ENCODE results near the gene ATG9A.

ATG9A gene

DNA sequence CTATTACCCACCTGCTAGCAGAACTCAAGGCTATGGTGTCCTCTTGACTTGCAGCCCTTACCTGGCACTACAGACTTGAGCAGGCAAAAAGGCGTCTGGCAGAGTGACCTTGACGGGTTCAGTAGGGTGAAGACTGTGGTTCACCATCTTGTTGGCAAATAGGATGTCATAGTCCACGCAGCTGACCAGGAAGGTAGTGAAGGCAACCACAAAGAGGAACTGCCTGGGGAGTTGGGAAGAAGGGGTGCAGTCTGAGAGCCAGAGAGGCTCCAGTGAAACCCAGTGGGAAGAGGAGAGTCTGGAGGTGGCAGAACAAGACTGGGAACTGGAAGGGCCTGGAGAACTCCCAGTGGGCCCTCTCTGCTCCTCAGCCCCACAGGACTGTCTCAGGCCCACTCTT, 4.1 kb downstream of the ATG9A start:
- Histone ChIP-seq H3K4me3 (ENCODE audit: low read length) (no peak overlapping the region), H2AFZ (ENCODE audit: low read depth, low read length) (no peak overlapping the region), H3K4me1 (ENCODE audit: insufficient read depth, low read length) (peaks cover 14% of the 10 kb centered on the region), H3K9me3 (ENCODE audit: low read length) (no peaks in the 10 kb centered on the region), H3K27me3 (ENCODE audit: insufficient read depth, low read length) (no peaks in the 10 kb centered on the region), H3K36me3 (ENCODE audit: insufficient read depth, low read length) (peaks cover 40% of the 10 kb centered on the region)

GRCh38 chr2:219223831-219224610, 5.4 kb downstream of the ATG9A start:
- Histone ChIP-seq H3K9me3 (ENCODE audit: low read length) (no peaks in the 10 kb centered on the region), H3K36me3 (ENCODE audit: insufficient read depth, low read length) (peaks cover 45% of the 10 kb centered on the region), H2AFZ (ENCODE audit: low read depth, low read length) (no peak overlapping the region), H3K4me1 (ENCODE audit: insufficient read depth, low read length) (peaks cover 18% of the 10 kb centered on the region), H3K27me3 (ENCODE audit: insufficient read depth, low read length) (no peaks in the 10 kb centered on the region), H3K4me3 (ENCODE audit: low read length) (no peak overlapping the region)

DNA sequence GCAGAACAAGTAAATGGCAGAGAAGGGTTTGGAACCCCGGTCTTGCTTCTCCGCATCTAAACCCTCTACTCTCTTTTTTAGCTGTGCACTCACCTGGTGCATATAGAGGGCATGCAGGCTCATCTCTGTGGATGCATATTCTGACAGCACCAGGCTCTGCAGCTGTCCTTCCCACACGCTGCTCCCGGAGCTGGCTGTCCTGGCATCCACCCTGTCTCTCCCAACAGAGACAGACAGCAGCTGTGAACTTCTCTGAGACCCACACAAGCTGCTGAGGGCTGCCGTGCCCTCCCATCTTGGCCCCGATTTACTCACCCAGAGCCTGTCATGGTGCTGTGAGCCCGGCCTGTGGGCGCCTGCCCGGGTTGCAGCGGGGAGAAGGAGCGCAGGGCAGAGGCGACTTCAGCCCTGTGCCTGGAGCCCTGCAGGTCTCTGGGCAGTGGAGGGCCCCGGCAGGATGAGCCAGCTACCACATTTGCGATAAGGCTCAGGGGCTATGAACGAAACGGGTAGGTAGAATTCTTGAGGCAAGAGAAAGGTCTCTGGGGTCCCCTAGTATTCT, 7.4 kb downstream of the ATG9A start:
- Histone ChIP-seq H3K9me3 (ENCODE audit: low read length) (no peaks in the 10 kb centered on the region), H3K4me1 (ENCODE audit: insufficient read depth, low read length) (peaks cover 16% of the 10 kb centered on the region), H3K36me3 (ENCODE audit: insufficient read depth, low read length) (peaks cover 45% of the 10 kb centered on the region), H3K4me3 (ENCODE audit: low read length) (no peak overlapping the region), H3K27me3 (ENCODE audit: insufficient read depth, low read length) (no peaks in the 10 kb centered on the region), H2AFZ (ENCODE audit: low read depth, low read length) (no peak overlapping the region)

GRCh38 chr2:219220652-219221402, 8.6 kb downstream of the ATG9A start:
- Histone ChIP-seq H3K9me3 (ENCODE audit: low read length) (no peaks in the 10 kb centered on the region), H3K27me3 (ENCODE audit: insufficient read depth, low read length) (no peaks in the 10 kb centered on the region), H3K36me3 (ENCODE audit: insufficient read depth, low read length) (peaks cover 43% of the 10 kb centered on the region), H3K4me1 (ENCODE audit: insufficient read depth, low read length) (peaks cover 19% of the 10 kb centered on the region), H2AFZ (ENCODE audit: low read depth, low read length) (no peak overlapping the region), H3K4me3 (ENCODE audit: low read length) (no peak overlapping the region)

- no peaks in the 10 kb centered on the region for H3K27me3 ChIP-seq (ENCODE audit: insufficient read depth, low read length)
- peaks cover 42% of the 10 kb centered on the region for H3K36me3 ChIP-seq (ENCODE audit: insufficient read depth, low read length)
- H3K4me1 ChIP-seq (ENCODE audit: insufficient read depth, low read length), result peaks cover 19% of the 10 kb centered on the region
- no peak overlapping the region for H2AFZ ChIP-seq (ENCODE audit: low read depth, low read length)
- H3K9me3 ChIP-seq (ENCODE audit: low read length), result no peaks in the 10 kb centered on the region
- no peak overlapping the region for H3K4me3 ChIP-seq (ENCODE audit: low read length)
Measured at GRCh38 chr2:219219784-219220532, 9.5 kb downstream of the ATG9A start.

DNA sequence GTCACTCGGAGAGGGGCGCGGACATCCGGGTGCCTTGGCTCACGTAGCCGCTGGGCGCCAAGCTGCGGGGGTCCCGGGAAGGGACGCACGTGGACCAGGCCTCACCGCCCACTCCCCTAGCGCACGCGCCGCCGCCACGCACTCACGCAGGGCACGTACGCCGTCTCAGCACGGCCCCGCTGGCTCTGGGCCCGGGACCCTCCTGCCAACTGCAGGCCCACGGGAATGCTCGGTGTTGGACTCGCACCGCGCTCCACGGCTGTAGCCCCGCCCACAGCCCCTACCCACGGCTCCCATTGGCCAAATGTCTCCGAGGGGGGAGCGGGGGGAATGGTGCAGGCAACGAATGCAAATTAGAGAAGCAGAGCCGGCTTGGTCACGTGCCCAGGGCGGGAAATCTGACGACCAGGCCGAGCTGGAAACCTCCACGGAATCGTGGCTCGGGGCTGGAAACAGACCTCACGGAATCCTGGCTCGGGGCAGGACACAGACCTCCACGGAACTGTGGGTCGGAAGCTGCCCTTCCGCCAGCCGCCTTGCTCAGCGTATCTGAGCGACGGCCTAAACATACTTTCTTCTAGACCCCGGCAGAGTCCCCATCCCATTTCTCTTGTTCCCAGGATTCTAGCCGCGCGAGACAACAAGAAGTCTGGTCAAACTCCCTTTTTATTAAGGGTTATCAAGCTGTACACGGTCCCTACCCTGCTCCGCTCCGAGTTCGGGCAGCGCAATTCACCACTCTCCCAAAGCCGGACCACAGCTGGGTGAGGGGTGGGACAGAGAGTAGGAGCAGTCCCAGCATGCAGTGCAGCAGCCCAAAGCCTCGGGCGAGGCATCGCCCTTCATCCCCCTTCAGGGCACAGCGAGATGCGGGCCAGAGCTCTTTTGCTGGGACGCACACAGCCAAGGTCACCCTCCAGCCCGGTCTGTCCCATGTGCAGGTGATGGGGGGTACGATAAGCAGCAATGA, 10.4 kb downstream of the ATG9A start, which contains the start of gene ABCB6:
TSS of gene ABCB6 (minus strand) at position 227 of the 970 bp plus-strand sequence. CDS start 285 bp downstream, outside the sequence.
- Histone ChIP-seq H3K36me3 (ENCODE audit: insufficient read depth, low read length) (peaks cover 42% of the 10 kb centered on the region), H3K4me3 (ENCODE audit: low read length) (peak within 1 kb of the TSS; percentile 55), H2AFZ (ENCODE audit: low read depth, low read length) (peak within 1 kb of the TSS; percentile 30), H3K9me3 (ENCODE audit: low read length) (no peaks in the 10 kb centered on the region), H3K4me1 (ENCODE audit: insufficient read depth, low read length) (peaks cover 19% of the 10 kb centered on the region), H3K27me3 (ENCODE audit: insufficient read depth, low read length) (no peaks in the 10 kb centered on the region)

GRCh38 chr2:219218217-219218731, 11.2 kb downstream of the ATG9A start:
- peak overlapping the region; percentile 30 for H2AFZ ChIP-seq (ENCODE audit: low read depth, low read length)
- peaks cover 41% of the 10 kb centered on the region for H3K36me3 ChIP-seq (ENCODE audit: insufficient read depth, low read length)
- H3K4me3 ChIP-seq (ENCODE audit: low read length), result peak overlapping the region; percentile 55
- no peaks in the 10 kb centered on the region for H3K27me3 ChIP-seq (ENCODE audit: insufficient read depth, low read length)
- H3K4me1 ChIP-seq (ENCODE audit: insufficient read depth, low read length), result peaks cover 19% of the 10 kb centered on the region
- no peaks in the 10 kb centered on the region for H3K9me3 ChIP-seq (ENCODE audit: low read length)

DNA sequence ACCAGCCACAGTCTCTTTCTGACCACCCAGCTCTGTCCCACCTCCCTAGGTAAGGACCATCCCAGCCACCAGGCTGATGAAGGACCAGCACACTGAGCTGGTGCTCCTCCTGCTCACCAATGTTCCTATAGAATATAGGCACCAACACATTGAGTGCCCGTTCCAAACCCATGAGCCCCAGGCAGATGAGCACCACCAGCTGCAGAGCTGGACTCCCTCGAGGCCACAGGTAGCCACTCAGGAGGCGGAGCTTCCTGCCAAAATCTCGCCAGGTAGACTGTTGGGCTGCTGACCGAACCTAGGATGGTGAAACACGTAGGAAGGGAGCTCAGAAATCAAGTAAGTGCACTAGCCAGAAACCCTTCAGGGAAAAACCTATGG, 12.9 kb downstream of the ATG9A start:
- no peaks in the 10 kb centered on the region for H3K27me3 ChIP-seq (ENCODE audit: insufficient read depth, low read length)
- H3K4me3 ChIP-seq (ENCODE audit: low read length), result no peak overlapping the region
- no peaks in the 10 kb centered on the region for H3K9me3 ChIP-seq (ENCODE audit: low read length)
- peaks cover 19% of the 10 kb centered on the region for H3K4me1 ChIP-seq (ENCODE audit: insufficient read depth, low read length)
- H2AFZ ChIP-seq (ENCODE audit: low read depth, low read length), result no peak overlapping the region
- H3K36me3 ChIP-seq (ENCODE audit: insufficient read depth, low read length), result peaks cover 38% of the 10 kb centered on the region

GRCh38 chr2:219215871-219216534, 13.4 kb downstream of the ATG9A start:
- no peaks in the 10 kb centered on the region for H3K9me3 ChIP-seq (ENCODE audit: low read length)
- H3K4me3 ChIP-seq (ENCODE audit: low read length), result no peak overlapping the region
- no peaks in the 10 kb centered on the region for H3K27me3 ChIP-seq (ENCODE audit: insufficient read depth, low read length)
- H3K36me3 ChIP-seq (ENCODE audit: insufficient read depth, low read length), result peaks cover 40% of the 10 kb centered on the region
- H3K4me1 ChIP-seq (ENCODE audit: insufficient read depth, low read length), result peaks cover 19% of the 10 kb centered on the region
- H2AFZ ChIP-seq (ENCODE audit: low read depth, low read length), result no peak overlapping the region

DNA sequence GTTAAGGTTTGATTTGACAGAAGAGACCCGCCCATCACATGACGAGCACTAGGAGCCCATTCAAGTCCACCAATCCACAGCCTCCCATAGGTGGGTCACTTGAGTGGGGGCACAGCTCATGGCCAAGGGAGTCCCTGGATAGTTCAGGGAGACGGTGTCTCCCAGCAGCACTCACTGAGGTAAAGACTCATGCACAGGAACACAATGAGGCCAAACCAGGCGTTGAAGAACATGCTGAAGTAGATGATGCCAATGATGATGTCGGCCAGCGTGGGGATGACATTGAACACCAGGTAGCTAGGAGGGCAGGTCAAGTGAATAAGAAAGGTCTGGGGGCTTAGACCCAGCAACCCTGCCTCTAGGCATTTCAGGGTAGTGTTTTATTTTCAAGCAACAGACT, 14.7 kb downstream of the ATG9A start:
- Histone ChIP-seq H3K9me3 (ENCODE audit: low read length) (no peaks in the 10 kb centered on the region), H3K36me3 (ENCODE audit: insufficient read depth, low read length) (peaks cover 35% of the 10 kb centered on the region), H3K4me3 (ENCODE audit: low read length) (no peak overlapping the region), H3K4me1 (ENCODE audit: insufficient read depth, low read length) (peaks cover 19% of the 10 kb centered on the region), H2AFZ (ENCODE audit: low read depth, low read length) (no peak overlapping the region), H3K27me3 (ENCODE audit: insufficient read depth, low read length) (no peaks in the 10 kb centered on the region)

DNA sequence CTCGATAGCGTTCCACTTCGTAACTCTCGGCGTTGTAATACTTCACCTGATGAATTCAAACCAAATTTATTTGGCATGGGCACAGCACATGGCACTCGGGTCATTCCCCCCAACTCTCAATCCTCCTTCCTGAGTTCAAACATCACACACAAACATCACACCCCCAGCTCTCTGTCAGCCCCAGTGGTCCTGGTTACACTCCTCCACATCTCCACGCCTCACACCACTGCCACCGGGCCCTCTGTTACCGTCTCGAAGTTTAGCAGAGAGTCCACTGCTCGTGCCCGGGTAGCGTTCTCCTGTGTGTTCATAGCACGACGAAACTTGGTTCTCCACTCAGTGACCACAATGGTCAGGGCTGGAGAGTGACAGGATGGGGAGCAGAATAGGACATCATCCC, 15.3 kb downstream of the ATG9A start:
- Histone ChIP-seq H3K36me3 (ENCODE audit: insufficient read depth, low read length) (peaks cover 40% of the 10 kb centered on the region), H3K4me1 (ENCODE audit: insufficient read depth, low read length) (peaks cover 14% of the 10 kb centered on the region), H3K4me3 (ENCODE audit: low read length) (no peak overlapping the region), H3K9me3 (ENCODE audit: low read length) (no peaks in the 10 kb centered on the region), H2AFZ (ENCODE audit: low read depth, low read length) (no peak overlapping the region), H3K27me3 (ENCODE audit: insufficient read depth, low read length) (no peaks in the 10 kb centered on the region)
